Adrenal gland (tissue), 12 donors: ENCODE measurements around the gene HPS1. TPM values are rescaled to one million over a fixed set of nuclear protein-coding genes. Genes with fewer than 3 reads are reported as not detected.
A peak's percentile ranks its signal among the peaks of the same experiment; 100 is the strongest.

ENCODE experiments used
- DNase-seq, 7 donors: peaks; one replicate each; pipeline ENCODE4 v3.0.0-alpha.2; 2019 to 2020
- H3K27ac ChIP-seq, 5 donors: fragments of 200-600 bp; sonication (generic) in 4 of 5; 1 replicate in 3 of 5; 2 replicates in 2 of 5; pipeline versions ENCODE4 v1.5.1 to v1.8.0; 2016 to 2020; ENCODE audit warnings: mild to moderate bottlenecking in 1 of 5
- H3K27me3 ChIP-seq: fragments of 200-600 bp; 2 replicates; pipeline ENCODE4 v1.8.0; 2021
- H3K36me3 ChIP-seq, 2 donors: fragments of 200-600 bp; replicated peaks in 1 of 2; 1 replicate in 1 of 2; 2 replicates in 1 of 2; pipeline versions ENCODE4 v1.5.1 to v1.8.0; 2018 to 2022
- H3K4me1 ChIP-seq, 2 donors: fragments of 200-600 bp; replicated peaks in 1 of 2; 1 replicate in 1 of 2; 2 replicates in 1 of 2; pipeline versions ENCODE4 v1.5.1 to v1.8.0; 2018 to 2021
- H3K4me3 ChIP-seq, 4 donors: fragments of 200-600 bp; sonication (generic) in 3 of 4; one replicate each; pipeline ENCODE4 v1.5.1; 2016 to 2018
- H3K9me3 ChIP-seq, 3 donors: fragments of 200-600 bp; sonication (generic) in 1 of 3; replicated peaks in 1 of 3; 1 replicate in 2 of 3; 2 replicates in 1 of 3; pipeline versions ENCODE4 v1.5.1 to v1.8.0; 2016 to 2021
- CTCF ChIP-seq, 6 experiments: fragments of 450-650 bp in 4 of 6; fragments of 200-600 bp in 2 of 6; sonication (generic) in 1 of 6; IDR thresholded peaks; 1 replicate in 5 of 6; 2 replicates in 1 of 6; pipeline versions ENCODE4 v1.5.1 to v1.8.0; 2016 to 2021; ENCODE audit warnings: antibody characterized with exemption in 6 of 6, mild to moderate bottlenecking in 2 of 6, moderate library complexity in 1 of 6
- POLR2A ChIP-seq, 2 donors: fragments of 450-650 bp; IDR thresholded peaks; one replicate each; pipeline ENCODE4 v1.6.1; 2017; ENCODE audit warnings: antibody characterized with exemption in 2 of 2, mild to moderate bottlenecking in 2 of 2, moderate library complexity in 1 of 2
- WGBS, 4 donors: extraction: QIAGEN DNeasy Blood & Tissue Kit in 2 of 4; methylation state at CpG; one replicate each; pipeline versions ENCODE4 v1.1.5 to v1.1.7; 2013 to 2017; 5-methylcytosine and 5-hydroxymethylcytosine counted together
- intact Hi-C, 2 donors: fragments of 100-400 bp; cut with DNase I; formaldehyde crosslinking; loops; one replicate each; pipeline versions ENCODE4 v1.14.1 to v1.15.0; 2022 to 2023
- polyA plus RNA-seq, 3 donors: library from polyadenylated mRNA; stranded (reverse); fragments of 200-250 nt in 2 of 3; fragments of 350-450 nt in 1 of 3; fragmentation: Illumina TruSeq in 1 of 3; extraction: RNeasy Lipid Tissue Mini Kit (QIAGEN cat#74804) in 1 of 3; gene quantifications; one replicate each; pipeline ENCODE4 v1.2.3, GENCODE V29; 2013 to 2014
- total RNA-seq, 9 donors: library from RNA; depleted of rRNA in 4 of 9; stranded (reverse); fragments of >200 nt in 4 of 9; fragments of 120-200 nt in 1 of 9; fragmentation: NEBNext Ultra II Directional in 1 of 9; extraction: Animal tissue kit (Norgen Biotek cat#: 25700) in 1 of 9; gene quantifications; one replicate each; pipeline versions ENCODE4 v1.1.0 to v1.2.4, GENCODE V29; 2013 to 2023
- donor health status: healthy with polysubstance abuse.
- donor health status: Bipolar disorder and iron deficiency.
- donor health status: DM: yes; HTN: yes; CAD: no.
- donor health status: DM: no; HTN: no; CAD: no.
- donor health status: DM: no; HTN: no; CAD: no.
- donor health status: DM: yes; HTN: yes; CAD: no.

HPS1 gene
- total and polyA plus RNA-seq, 12 donors, result 28.6 to 95.6 (median 70.3) TPM

- Histone ChIP-seq H3K4me3 (no peak overlapping the region), H3K9me3 (no peaks in the 10 kb centered on the region), H3K4me1 (peaks cover 2 to 3% of the 10 kb centered on the region in 2 donors), H3K27ac (no peak overlapping the region), H3K27me3 (no peaks in the 10 kb centered on the region), H3K36me3 (peaks cover 0 to 55% of the 10 kb centered on the region in 2 donors)
- WGBS, 4 donors, result 95 to 97% (median 95%) methylated on average over 4 of the region's 4 CpGs
- DNase-seq, result no peak
- intact Hi-C loops, result no loop called here
- TF ChIP-seq CTCF (IDR thresholded peaks at IDR 0.05) (no peak), POLR2A (IDR thresholded peaks at IDR 0.05) (no peak)
Measured at GRCh38 chr10:98438715-98439114, 8.0 kb downstream of the HPS1 start.

GRCh38 chr10:98436704-98437103 lies 10.0 kb downstream of the HPS1 start:
- TF ChIP-seq POLR2A (IDR thresholded peaks at IDR 0.05) (no peak), CTCF (IDR thresholded peaks at IDR 0.05) (no peak)
- 51 to 69% (median 61%) methylated on average over 4 of the region's 4 CpGs for WGBS, 4 donors
- Histone ChIP-seq H3K27ac (no peak overlapping the region), H3K4me3 (no peak overlapping the region), H3K9me3 (no peaks in the 10 kb centered on the region), H3K27me3 (no peaks in the 10 kb centered on the region), H3K4me1 (peaks cover 2 to 3% of the 10 kb centered on the region in 2 donors), H3K36me3 (peaks cover 0 to 56% of the 10 kb centered on the region in 2 donors)
- peak in 5 of 7 donors; percentile 44 to 78 (median 56) for DNase-seq
- intact Hi-C loops, result no loop called here

GRCh38 chr10:98435178-98435577 lies 11.6 kb downstream of the HPS1 start:
- H3K4me3 ChIP-seq, result no peak overlapping the region
- 93 to 98% (median 96%) methylated on average over 8 to 12 of the region's 12 CpGs for WGBS, 4 donors
- peaks cover 0 to 3% of the 10 kb centered on the region in 2 donors for H3K4me1 ChIP-seq
- TF ChIP-seq CTCF (IDR thresholded peaks at IDR 0.05) (no peak), POLR2A (IDR thresholded peaks at IDR 0.05) (no peak)
- intact Hi-C loops, result no loop called here
- H3K27me3 ChIP-seq, result no peaks in the 10 kb centered on the region
- no peak overlapping the region for H3K27ac ChIP-seq
- H3K36me3 ChIP-seq, result peaks cover 0 to 66% of the 10 kb centered on the region in 2 donors
- H3K9me3 ChIP-seq, result no peaks in the 10 kb centered on the region
- no peak for DNase-seq

- Histone ChIP-seq H3K27ac (no peak overlapping the region), H3K36me3 (peaks cover 0 to 66% of the 10 kb centered on the region in 2 donors)
- WGBS, 4 donors, result 84 to 88% (median 86%) methylated on average over 14 to 21 of the region's 21 CpGs
Measured at GRCh38 chr10:98433881-98434732, 12.6 kb downstream of the HPS1 start.

More at GRCh38 chr10:98433881-98434732, 12.6 kb downstream of the HPS1 start:
- DNase-seq, result peak in 5 of 7 donors; percentile 47 to 72 (median 59)
- H3K4me3 ChIP-seq, result no peak overlapping the region
- no peaks in the 10 kb centered on the region for H3K27me3 ChIP-seq
- peaks cover 0 to 3% of the 10 kb centered on the region in 2 donors for H3K4me1 ChIP-seq
- intact Hi-C loops, result no loop called here
- no peak for TF ChIP-seq CTCF (IDR thresholded peaks at IDR 0.05)
- TF ChIP-seq POLR2A (IDR thresholded peaks at IDR 0.05), result no peak
- H3K9me3 ChIP-seq, result no peaks in the 10 kb centered on the region
